Posterior vena cava (tissue), 2 donors: Measurements from ENCODE around the gene CENPV. TPM values are rescaled to one million over a fixed set of nuclear protein-coding genes. Genes with fewer than 3 reads are reported as not detected.
"Not testable (repeated sequence)": the region's sequence is repeated elsewhere in the genome, so short reads cannot be mapped to it uniquely, and the experiment has no call there.

Source experiments
- DNase-seq: peaks from one replicate; pipeline ENCODE4 v3.0.0-alpha.2; 2020; ENCODE audit warnings: low spot score
- intact Hi-C, 2 donors: fragments of 100-400 bp; cut with DNase I; formaldehyde crosslinking; loops; one replicate each; pipeline versions ENCODE4 v1.14.1 to v1.14.2; 2022 to 2023
- total RNA-seq, 2 donors: library from RNA; stranded (reverse); fragmentation: NEBNext Ultra II Directional; extraction: Animal tissue kit (Norgen Biotek cat#: 25700); gene quantifications; one replicate each; pipeline ENCODE4 v1.2.1, GENCODE V29; 2021
- donor health status: DM: yes; HTN: yes; CAD: no.
- donor health status: DM: yes; HTN: yes; CAD: no.

Gene CENPV
- total RNA-seq, 2 donors from 2014 or later, result 15.8 to 25.9 TPM

DNA sequence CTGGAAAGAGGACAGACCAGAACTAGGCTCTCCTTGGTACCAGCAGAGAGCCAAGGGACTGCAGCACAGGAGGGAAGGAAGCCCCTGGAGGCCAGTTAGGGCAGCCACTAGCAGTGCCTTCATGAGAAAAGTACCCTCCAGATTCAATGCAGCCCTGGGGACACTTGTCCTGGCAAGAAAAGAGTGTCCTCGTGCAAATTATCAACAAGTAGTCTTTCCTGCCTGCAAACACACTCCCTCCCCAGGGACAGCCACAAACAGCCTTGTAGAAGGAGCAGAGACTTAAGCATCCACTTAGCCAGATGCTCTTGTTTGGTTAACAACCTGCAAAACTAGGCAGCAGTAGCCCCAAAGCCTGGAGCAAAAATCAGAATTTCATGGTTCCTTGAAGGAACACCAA is 24.3 kb downstream of the CENPV start:
- intact Hi-C loops, result no loop called here
- peak; percentile 13 for DNase-seq

DNA sequence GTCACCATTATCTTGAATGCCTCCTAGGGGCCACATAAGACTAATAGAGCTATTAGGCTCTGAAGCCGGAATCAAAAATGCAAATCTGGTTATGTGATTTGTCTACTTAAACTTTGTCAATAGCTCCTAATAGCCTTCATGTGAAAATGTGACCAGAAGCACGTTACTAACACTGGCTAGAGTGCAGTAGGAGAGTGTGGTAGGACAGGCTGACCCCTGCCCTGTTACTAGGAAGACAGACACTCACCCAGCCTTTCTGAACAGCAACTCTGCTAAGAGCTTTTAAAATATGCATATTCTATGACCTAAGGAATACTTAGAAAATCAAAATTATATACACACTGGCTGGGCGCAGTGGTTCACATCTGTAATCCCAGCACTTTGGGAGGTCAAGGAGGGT is 26.3 kb downstream of the CENPV start:
- peak; percentile 10 for DNase-seq
- intact Hi-C loops, result no loop called here

DNA sequence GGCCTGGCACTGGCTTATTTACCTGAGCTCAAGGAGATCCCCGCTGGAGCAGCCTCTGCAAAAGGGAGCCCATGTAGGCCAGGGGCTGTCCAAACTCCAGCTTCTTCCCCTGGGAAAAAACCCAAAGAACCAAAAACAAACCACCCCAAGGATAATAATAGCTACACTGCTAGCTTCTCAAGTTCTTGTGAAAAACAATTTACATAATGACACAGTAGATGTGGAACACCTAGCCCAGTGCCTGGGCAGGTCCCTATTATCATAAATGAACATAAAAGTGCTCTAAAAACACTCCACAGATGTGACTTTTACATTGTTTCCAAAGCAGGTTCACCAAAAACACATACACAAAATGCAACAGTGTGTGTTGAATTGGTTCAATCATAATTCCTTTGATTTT is 27.3 kb downstream of the CENPV start:
- intact Hi-C loops, result no loop called here
- DNase-seq, result peak; percentile 42

GRCh38 chr17:16322636-16323035 is 30.6 kb downstream of the CENPV start:
- intact Hi-C loops, result no loop called here
- DNase-seq, result no peak

DNA sequence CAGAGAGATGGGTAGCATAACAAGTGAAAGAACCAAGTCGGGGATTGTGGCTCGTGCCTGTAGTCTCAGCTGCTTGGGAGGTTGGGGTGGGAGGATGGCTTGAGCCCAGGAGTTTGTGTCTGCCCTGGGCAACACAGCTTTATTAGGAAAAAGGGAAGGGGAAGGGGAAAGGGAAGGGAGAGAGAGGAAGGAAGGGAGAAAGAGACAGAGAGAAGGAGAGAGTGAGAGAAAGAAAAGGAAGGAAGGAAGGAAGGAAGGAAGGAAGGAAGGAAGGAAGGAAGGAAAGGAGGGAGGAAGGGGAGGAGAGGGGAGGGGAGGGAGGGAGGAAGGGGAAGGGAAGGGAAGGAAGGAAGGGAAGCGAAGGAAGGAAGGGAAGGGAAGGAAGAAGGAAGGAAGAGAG is 33.3 kb downstream of the CENPV start:
- DNase-seq, result peak; percentile 56
- intact Hi-C loops, result no loop called here

- no peak for DNase-seq
- intact Hi-C loops, result no loop called here
Measured at GRCh38 chr17:16314859-16315258, 38.4 kb downstream of the CENPV start.

GRCh38 chr17:16314189-16314588 is 39.1 kb downstream of the CENPV start:
- intact Hi-C loops, result no loop called here
- DNase-seq, result peak; percentile 12

DNA sequence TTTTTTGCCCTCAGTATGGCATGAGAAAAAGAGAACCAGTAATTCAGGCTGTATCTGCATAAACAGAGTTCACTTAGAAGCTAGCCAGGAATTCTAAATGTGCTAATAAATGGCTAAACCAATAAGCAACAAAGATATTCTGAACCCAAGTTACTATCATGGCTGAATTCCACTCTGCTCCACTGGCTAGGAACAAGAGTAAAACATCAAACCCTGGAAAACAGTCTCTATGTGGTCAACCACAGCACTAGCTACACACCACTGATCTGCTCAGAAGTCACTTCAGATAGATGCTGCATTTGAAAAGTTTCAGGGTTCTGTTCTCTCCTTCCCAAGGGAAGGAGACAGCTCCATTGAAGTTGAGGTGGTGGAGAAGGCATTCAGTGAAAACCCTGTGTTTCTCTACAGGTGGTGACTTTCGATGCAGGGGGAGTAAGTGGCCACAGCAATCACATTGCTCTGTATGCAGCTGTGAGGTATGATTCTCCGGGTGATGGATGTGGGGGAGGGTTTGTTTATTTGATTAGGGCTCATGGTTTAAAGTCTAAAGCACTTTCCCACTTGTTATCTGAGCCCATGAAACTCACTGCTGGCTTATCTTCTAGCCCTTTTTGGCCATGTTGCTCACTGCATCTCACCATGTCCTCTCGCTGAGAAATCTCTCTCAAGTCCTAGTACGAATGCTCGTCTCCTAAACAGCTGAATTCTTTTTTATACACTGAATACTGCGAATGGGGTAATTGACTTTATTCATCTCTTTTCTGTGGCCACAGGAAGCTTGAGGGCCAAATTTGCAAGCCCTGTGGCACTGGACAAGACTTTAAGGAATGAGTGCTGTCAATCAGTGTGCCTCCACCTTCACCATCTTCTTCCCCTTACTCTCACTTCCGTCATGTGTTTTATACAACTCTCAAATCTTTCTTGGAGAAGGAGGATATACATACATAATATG is 39.9 kb downstream of the CENPV start:
- DNase-seq, result no peak
- intact Hi-C loops, result no loop called here

GRCh38 chr17:16312061-16312460 is 41.2 kb downstream of the CENPV start:
- intact Hi-C loops, result not testable (repeated sequence)

GRCh38 chr17:16306211-16306610 is 47.1 kb downstream of the CENPV start:
- no peak for DNase-seq
- intact Hi-C loops, result no loop called here

More at GRCh38 chr17:16312061-16312460, 41.2 kb downstream of the CENPV start:
- DNase-seq, result not testable (repeated sequence)

DNA sequence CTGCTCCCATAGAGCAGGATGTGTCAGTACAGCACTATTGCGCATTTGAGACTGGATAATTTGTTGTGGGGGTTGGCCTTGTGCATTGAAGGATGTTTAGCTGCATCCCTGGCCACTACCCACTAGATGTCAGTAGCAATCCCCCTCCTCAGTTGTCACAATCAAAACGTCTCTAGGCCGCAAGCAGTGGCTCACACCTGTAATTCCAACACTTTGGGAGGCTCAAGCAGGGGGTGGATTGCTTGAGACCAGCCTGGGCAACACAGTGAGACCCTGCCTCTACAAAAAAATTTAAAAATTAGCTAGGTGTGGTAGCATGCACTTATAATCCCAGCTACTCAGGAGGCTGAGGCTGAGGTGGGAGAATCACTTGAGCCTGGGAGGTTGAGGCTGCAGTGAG is 48.4 kb downstream of the CENPV start:
- peak; percentile 15 for DNase-seq
- intact Hi-C loops, result no loop called here

DNA sequence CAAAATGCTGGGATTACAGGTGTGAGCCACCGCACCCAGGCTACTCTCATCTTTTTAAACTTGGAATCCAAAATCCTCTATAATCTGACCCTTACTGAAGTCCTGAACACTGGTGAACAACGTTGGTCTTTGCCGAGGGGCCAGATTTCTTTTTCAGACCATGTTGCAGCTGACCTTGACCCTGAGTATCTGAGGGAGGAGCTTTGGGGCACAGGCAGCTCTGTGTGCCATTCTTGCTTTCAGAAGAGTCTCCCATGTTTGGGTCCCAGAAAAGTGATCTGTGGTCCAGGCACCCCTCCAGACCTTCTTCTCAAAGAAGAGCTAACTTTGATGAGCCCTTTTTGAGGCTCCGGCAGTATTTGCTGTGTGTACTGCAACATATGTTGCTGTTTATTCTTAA is 50.4 kb downstream of the CENPV start:
- DNase-seq, result peak; percentile 11
- intact Hi-C loops, result no loop called here

- intact Hi-C loops, result no loop called here
Measured at GRCh38 chr17:16301963-16302855, 51.1 kb downstream of the CENPV start.

DNA sequence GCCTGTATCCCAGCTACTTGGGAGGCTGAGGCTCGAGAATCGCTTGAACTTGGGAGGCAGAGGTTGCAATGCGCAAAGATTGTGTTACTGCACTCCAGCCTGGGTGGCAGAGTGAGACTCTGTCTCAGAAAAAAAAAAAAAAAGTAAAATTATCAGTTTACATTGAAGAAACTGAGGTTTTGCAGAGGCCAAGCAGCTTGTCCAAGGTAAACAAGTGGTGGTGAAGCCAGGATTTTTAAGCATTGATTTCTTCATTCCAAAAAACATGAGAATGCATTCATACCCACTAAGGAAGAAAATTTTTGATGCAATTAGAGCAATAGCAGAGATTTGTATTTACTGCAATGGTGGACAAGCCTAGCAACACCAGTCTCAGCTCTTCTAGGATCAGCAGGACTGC is 52.7 kb downstream of the CENPV start:
- no peak for DNase-seq
- intact Hi-C loops, result no loop called here

More at GRCh38 chr17:16301963-16302855, 51.1 kb downstream of the CENPV start:
- DNase-seq, result peak; percentile 7

DNA sequence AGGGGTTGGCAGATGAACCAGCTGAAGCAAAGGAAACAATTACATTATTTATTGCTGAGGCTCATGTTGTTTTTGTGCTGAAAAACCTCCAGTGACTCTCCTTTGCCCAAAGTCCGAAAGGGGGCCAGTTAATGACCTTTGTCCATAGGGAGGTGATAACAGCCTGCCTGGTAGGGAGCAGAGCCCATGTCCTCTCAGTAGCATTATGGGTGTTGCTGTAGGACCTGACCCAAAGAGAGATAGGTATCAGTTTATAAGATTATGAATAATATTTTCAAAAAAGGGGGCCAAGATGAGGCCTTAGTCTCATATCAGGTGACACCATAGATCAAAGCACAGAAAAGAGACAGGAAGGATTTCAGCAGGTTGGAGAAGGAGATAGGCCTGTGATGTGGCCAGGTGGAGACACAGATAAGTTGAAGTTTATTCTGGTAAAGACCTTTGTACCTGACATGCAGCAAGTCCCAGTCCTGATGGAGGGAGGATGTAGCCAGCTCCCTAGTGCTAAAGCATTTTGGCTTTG is 55.1 kb downstream of the CENPV start:
- DNase-seq, result no peak
- intact Hi-C loops, result no loop called here

GRCh38 chr17:16297367-16298139 is 55.7 kb downstream of the CENPV start:
- no peak for DNase-seq
- intact Hi-C loops, result no loop called here

- DNase-seq, intact Hi-C loops: not testable (repeated sequence)
Measured at GRCh38 chr17:16296072-16296471, 57.2 kb downstream of the CENPV start.

DNA sequence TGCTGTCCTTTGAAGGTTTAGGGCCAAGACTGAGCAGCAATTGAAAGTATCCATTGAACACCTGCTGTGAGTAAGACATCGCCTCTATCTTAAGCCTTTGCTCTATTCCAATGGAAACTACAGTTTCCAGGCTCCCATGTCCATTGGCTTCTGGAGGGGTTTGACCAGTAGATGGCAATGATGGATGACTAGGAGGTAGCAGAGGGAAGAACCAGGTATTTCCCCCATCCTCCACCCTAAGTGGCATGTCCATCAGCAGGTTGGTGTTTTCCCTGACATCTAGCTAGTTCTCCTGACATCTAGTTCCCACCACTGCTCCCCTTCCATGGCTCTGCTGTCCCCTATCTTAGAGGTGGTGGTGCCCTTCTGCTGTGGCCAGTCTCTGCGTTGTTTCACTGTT is 58.7 kb downstream of the CENPV start:
- no peak for DNase-seq
- intact Hi-C loops, result no loop called here

- intact Hi-C loops, result no loop called here
- no peak for DNase-seq
Measured at GRCh38 chr17:16293931-16294330, 59.3 kb downstream of the CENPV start.
